Tracheal epithelial cell (primary cell): Measurements from ENCODE around the gene FCAMR. TPM values are rescaled to one million over a fixed set of nuclear protein-coding genes. Genes with fewer than 3 reads are reported as not detected.

Experiments
- total RNA-seq: library from RNA; depleted of rRNA; stranded (reverse); fragments of >200 nt; gene quantifications from 2 replicates; pipeline ENCODE4 v1.2.1, GENCODE V29; 2014

FCAMR gene
- total RNA-seq, result 0.24 TPM in 1 of 2 replicates, not detected in the other

GRCh38 chr1:206970446-206970845 is at the start of gene FCAMR:
TSS of gene FCAMR (minus strand) at chr1:206970460. CDS start at chr1:206970125, 335 bp downstream.

GRCh38 chr1:206946261-206946660 is 24.0 kb downstream of the FCAMR start, which contains the start of gene PIGR:
TSS of gene PIGR (minus strand) at chr1:206946466. CDS start at chr1:206940531, 5,935 bp downstream.

GRCh38 chr1:206921772-206922265 is 48.4 kb downstream of the FCAMR start, which contains the start of gene FCMR:
TSS of gene FCMR (minus strand) at chr1:206921941. CDS start at chr1:206921854, 87 bp downstream.

Other genes with a start within 250 kb of the FCAMR start
- 0.24 TPM in 1 of 2 replicates, not detected in the other for gene IL19, start 199.7 kb downstream of the FCAMR start, total RNA-seq
- not detected in 2 replicates for gene IL10, start 198.0 kb downstream of the FCAMR start, total RNA-seq
- gene IL20, start 104.8 kb downstream of the FCAMR start, total RNA-seq, result 0.72 TPM in 1 of 2 replicates, not detected in the other
- gene IL24, start 73.0 kb downstream of the FCAMR start, total RNA-seq, result 1.9 TPM in 1 of 2 replicates, not detected in the other
- under 0.01 TPM in 1 of 2 replicates, not detected in the other for gene FCMR, start 48.5 kb downstream of the FCAMR start, total RNA-seq
- 1.2 TPM in 1 of 2 replicates, not detected in the other for gene PIGR, start 24.0 kb downstream of the FCAMR start, total RNA-seq
- gene C1orf116, start 62.3 kb upstream of the FCAMR start, total RNA-seq, result 19.3 and 29.2 TPM in 2 replicates
- gene YOD1, start 80.7 kb upstream of the FCAMR start, total RNA-seq, result 11.1 and 13.9 TPM in 2 replicates
- 25.1 and 38.6 TPM in 2 replicates for gene PFKFB2, start 82.8 kb upstream of the FCAMR start, total RNA-seq
- not detected in 2 replicates for gene C4BPB, start 118.4 kb upstream of the FCAMR start, total RNA-seq
- gene C4BPA, start 133.8 kb upstream of the FCAMR start, total RNA-seq, result not detected in 2 replicates